Activated T-helper 1 cell treated with anti-CD3 and anti-CD28 coated beads, Interleukin-2, amount 50 U/mL, for 16 hours (primary cell): Measurements from ENCODE around the gene KRTAP5-10.
"Not testable (repeated sequence)": the region's sequence is repeated elsewhere in the genome, so short reads cannot be mapped to it uniquely, and the experiment has no call there.

ENCODE experiments used
- DNase-seq, 2 donors: peaks; one replicate each; pipeline ENCODE4 v3.0.0-alpha.2; 2020; ENCODE audit warnings: low read depth in 1 of 2, low spot score in 1 of 2

The KRTAP5-10 gene

GRCh38 chr11:71607520-71608216 lies 42.3 kb downstream of the KRTAP5-10 start:
- DNase-seq: not testable (repeated sequence)

DNA sequence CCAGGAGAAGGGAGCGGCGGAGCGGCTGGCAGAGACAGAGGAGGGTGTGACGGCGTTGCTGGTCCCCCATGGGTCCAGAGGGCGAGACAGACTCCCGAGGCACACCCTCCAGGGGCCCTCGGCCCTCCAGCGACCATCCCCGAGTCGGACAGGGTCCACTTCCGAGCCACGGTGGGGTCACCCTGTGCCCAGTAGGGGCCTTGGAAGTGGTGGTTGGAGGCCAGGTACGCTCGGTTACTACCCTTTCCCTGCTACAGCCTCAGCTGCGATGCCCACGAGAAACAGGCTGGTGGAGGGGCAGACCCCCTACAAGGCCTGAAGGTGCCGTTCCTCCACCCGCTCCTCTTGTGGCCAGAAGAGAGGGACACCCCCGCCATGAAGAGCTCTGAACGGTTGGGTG lies 42.9 kb downstream of the KRTAP5-10 start:
- not testable (repeated sequence) for DNase-seq

DNA sequence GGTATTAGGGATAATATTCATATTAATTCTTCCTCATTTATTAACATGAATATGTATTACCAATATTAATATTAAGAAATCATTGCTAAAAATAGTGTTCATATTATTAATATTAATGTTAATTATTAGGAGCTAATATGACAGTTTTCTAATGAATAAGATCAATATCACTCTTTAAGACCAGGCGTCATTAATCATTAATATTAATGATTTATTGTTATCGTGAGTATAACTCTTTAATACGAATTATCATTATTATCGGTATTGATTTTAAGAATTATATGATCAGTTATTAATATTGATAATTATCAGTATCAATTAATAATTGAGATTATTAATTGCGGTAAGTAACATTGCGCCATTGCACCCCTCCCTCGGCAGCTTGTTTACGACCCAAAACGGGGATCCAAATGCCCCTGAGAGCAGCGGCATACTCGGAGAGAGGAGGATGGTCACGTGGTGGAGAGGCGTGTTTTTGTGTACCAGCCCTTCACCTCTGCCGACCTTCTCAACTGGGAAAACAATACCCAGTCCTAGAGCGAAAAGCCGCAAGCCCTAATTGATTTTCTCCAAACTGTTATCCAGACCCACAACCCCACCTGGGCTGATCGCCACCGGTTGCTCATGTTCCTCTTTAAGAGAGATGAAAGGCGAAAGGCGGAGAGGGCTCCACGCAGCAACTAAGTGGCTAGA lies 46.0 kb downstream of the KRTAP5-10 start:
- DNase-seq: not testable (repeated sequence)

DNA sequence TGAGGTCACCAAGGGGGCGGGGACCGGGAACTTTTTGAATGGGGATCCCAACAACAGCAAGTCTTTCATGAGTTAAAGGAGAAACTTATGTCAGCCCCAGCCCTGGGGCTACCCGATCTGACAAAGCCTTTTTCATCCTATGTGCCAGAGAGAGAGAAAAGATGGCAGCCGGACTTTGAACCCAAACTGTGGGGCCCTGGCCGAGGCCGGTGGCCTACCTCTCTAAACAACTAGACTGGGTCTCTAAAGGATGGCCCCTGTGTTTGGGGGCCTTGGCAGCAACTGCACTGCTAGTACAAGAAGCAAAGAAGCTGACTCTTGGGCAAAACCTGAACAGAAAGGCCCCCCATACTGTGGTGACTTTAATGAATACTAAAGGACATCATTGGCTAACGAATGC lies 48.6 kb downstream of the KRTAP5-10 start:
- not testable (repeated sequence) for DNase-seq

GRCh38 chr11:71614366-71614917 lies 49.1 kb downstream of the KRTAP5-10 start:
- not testable (repeated sequence) for DNase-seq

GRCh38 chr11:71615003-71615402 lies 49.6 kb downstream of the KRTAP5-10 start:
- not testable (repeated sequence) for DNase-seq
